ENCODE results near the gene HOXD3.

DNA sequence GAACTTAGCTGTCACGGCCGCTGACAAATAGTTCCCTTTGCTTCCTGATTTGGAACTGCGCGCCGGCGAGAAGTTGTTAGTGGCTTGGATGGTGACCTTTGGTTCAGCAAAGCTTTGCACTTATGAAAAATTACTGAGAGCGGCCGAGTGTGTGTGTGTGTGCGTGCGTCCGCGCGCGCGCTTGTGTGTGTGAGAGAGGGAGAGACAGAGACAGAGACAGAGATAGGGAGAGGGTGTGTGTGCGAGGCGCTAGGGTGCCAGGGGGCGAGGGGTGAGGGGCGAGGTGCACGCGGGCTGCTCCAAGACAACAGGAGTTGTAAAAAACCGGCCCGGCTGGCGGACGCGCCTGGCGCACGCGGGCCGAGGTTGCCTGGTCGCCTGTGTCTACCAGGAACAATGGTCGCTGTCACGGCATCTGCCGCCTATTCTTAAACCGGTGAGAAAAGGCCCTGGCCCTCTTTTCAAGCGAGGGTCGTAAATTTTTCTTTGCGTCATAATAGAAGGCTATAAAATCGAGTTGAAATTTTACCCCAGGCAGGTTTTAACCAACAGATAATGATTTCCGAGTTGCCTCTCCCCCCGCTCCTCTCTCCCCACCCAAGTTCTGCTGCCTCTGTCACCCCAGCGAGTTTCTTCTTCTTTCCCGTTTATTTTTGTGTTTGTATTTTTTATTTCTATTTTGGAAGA lies 535 bp downstream of the HOXD3 start:
- TF ChIP-seq POLR2AphosphoS5 (IDR thresholded peaks at IDR 0.05; ENCODE audit: low read depth, low read length) (no peak), TAF1 (IDR thresholded peaks at IDR 0.05; ENCODE audit: borderline replicate concordance, insufficient read depth, low read length) (no peak)
- TF ChIP-seq, protein P1, sequence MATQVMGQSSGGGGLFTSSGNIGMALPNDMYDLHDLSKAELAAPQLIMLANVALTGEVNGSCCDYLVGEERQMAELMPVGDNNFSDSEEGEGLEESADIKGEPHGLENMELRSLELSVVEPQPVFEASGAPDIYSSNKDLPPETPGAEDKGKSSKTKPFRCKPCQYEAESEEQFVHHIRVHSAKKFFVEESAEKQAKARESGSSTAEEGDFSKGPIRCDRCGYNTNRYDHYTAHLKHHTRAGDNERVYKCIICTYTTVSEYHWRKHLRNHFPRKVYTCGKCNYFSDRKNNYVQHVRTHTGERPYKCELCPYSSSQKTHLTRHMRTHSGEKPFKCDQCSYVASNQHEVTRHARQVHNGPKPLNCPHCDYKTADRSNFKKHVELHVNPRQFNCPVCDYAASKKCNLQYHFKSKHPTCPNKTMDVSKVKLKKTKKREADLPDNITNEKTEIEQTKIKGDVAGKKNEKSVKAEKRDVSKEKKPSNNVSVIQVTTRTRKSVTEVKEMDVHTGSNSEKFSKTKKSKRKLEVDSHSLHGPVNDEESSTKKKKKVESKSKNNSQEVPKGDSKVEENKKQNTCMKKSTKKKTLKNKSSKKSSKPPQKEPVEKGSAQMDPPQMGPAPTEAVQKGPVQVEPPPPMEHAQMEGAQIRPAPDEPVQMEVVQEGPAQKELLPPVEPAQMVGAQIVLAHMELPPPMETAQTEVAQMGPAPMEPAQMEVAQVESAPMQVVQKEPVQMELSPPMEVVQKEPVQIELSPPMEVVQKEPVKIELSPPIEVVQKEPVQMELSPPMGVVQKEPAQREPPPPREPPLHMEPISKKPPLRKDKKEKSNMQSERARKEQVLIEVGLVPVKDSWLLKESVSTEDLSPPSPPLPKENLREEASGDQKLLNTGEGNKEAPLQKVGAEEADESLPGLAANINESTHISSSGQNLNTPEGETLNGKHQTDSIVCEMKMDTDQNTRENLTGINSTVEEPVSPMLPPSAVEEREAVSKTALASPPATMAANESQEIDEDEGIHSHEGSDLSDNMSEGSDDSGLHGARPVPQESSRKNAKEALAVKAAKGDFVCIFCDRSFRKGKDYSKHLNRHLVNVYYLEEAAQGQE (IDR thresholded peaks at IDR 0.05; ENCODE audit: insufficient read depth in 1 of 2, low read depth in 2 of 2, low read length in 2 of 2) = no peak

All from PFSK-1 (cell line).